H1 (cell line): ENCODE data around the gene TIMM22.

Experiments
- CEBPB ChIP-seq: IDR thresholded peaks from 2 replicates; pipeline ENCODE4 v1.6.1; 2012; ENCODE audit warnings: low read depth, low read length
- CREB1 ChIP-seq: IDR thresholded peaks from 2 replicates; pipeline ENCODE4 v1.6.1; 2012; ENCODE audit warnings: inconsistent platforms
- CTCF ChIP-seq, 3 experiments: IDR thresholded peaks; 1 replicate in 2 of 3; 2 replicates in 1 of 3; pipeline versions ENCODE4 v1.5.1 to v1.6.1; 2011; ENCODE audit warnings: low read length in 3 of 3, mild to moderate bottlenecking in 3 of 3, inconsistent platforms in 2 of 3, low read depth in 1 of 3, moderate library complexity in 1 of 3; ENCODE audit not compliant: insufficient read depth in 1 of 3; ENCODE audit errors: control extremely low read depth in 1 of 3
- EP300 ChIP-seq, 2 experiments: IDR thresholded peaks; 1 replicate in 1 of 2; 2 replicates in 1 of 2; pipeline ENCODE4 v1.6.1; 2011 to 2012; ENCODE audit warnings: low read depth in 2 of 2, low read length in 2 of 2, mild to moderate bottlenecking in 2 of 2, borderline replicate concordance in 1 of 2, inconsistent platforms in 1 of 2, moderate library complexity in 1 of 2
- EZH2 ChIP-seq: fragments of 200-600 bp; sonication (generic); IDR thresholded peaks from 2 replicates; pipeline ENCODE4 v1.7.1; 2012; ENCODE audit warnings: low read depth, mild to moderate bottlenecking, moderate library complexity, low read length, inconsistent platforms; ENCODE audit not compliant: severe bottlenecking
- MAX ChIP-seq: IDR thresholded peaks from 2 replicates; pipeline ENCODE4 v1.6.1; 2012; ENCODE audit warnings: inconsistent platforms
- PHF8 ChIP-seq: fragments of 200-600 bp; sonication (generic); conservative IDR thresholded peaks from 2 replicates; pipeline ENCODE4 v1.7.1; 2012; ENCODE audit warnings: low read depth, mild to moderate bottlenecking, inconsistent platforms, low read length, moderate library complexity
- SIX5 ChIP-seq: IDR thresholded peaks from 2 replicates; pipeline ENCODE4 v1.6.1; 2011; ENCODE audit warnings: mild to moderate bottlenecking, low read depth, low read length
- SUZ12 ChIP-seq: fragments of 200-600 bp; sonication (generic); IDR thresholded peaks from 2 replicates; pipeline ENCODE4 v1.6.1; 2012; ENCODE audit warnings: mild to moderate bottlenecking, inconsistent platforms, low read length, moderate library complexity, mixed read lengths
- USF2 ChIP-seq: IDR thresholded peaks from 2 replicates; pipeline ENCODE4 v1.6.1; 2011; ENCODE audit warnings: low read length, improper control_type of control experiment

- TF ChIP-seq PHF8 (no peak), CTCF (IDR thresholded peaks at IDR 0.05; ENCODE audit: control extremely low read depth in 1 of 3, insufficient read depth in 1 of 3, low read depth in 1 of 3, low read length in 3 of 3) (no peak), MAX (no peak), CEBPB (no peak), EP300 (IDR thresholded peaks at IDR 0.05; ENCODE audit: borderline replicate concordance in 1 of 2, low read depth in 2 of 2, low read length in 2 of 2) (no peak), USF2 (no peak), SUZ12 (no peak), CREB1 (no peak), EZH2 (no peak), SIX5 (no peak)
These were observed 27.1 kb downstream of the TIMM22 start for GRCh38 chr17:1024076-1024475.
